Measurements from ENCODE around the gene SKI. TPM values are rescaled to one million over a fixed set of nuclear protein-coding genes. Genes with fewer than 3 reads are reported as not detected.

SKI gene
- total RNA-seq, 1 donor from 2014 or later, result 77.5 TPM

DNA sequence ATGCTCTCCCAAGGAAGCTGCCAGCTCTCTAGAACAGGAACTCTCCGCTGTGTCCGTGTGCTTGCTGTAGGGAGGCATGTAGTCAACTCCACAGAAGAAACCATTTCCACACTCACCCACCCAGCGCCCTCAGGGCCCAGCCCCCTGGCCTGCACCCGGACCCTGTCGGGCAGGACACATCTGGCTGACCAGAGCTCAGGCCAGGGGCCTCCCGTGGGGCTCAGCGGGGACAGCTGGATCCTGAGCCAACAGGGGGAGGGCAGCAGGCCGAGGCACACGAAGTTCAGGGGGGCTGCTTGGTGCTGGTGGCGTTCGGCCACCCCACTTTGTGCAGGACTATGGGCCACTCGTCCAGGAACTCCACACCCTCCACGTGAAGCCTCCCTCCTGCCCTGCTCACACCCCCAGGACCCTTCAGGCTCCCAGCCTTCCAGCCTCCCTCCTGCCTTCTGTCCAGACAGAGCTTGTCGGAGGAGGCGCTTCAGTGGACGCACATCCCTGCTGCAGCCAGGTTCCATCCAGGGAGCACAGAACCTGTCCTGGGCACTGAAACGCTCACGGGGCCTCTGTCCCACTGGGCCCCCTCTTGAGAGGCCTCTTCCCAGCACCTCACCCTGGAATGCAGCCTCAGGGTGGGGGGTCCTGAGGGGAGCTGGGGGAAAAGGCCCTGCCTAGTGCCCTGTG, 18.6 kb upstream of the SKI start:
- peak; percentile 49 for DNase-seq (ENCODE audit: low spot score)

GRCh38 chr1:2210084-2210653, 17.9 kb upstream of the SKI start:
- DNase-seq (ENCODE audit: low spot score), result peak; percentile 51

DNA sequence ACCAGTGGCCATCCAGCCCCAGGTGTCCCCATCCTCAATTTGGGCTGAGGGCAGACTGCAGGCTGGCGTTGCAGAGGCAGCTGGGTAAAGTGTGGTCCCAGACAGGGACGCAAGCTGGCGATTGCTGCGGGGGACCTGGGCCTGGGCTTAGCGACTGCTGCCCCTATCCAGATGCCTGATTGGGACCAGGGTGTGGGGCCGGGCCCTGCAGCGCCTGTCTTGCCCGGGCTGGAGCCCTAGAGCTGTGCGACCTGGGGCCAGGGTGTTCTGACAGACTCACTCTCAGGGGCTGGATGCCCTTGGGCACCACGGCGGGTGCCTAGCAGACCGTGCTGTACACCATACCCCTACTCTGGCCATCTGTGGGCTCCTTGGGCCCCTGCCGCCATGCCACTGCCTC, 17.3 kb upstream of the SKI start:
- peak; percentile 47 for DNase-seq (ENCODE audit: low spot score)

- no peak for DNase-seq (ENCODE audit: low spot score)
Measured at GRCh38 chr1:2212274-2212531, 15.9 kb upstream of the SKI start.

DNA sequence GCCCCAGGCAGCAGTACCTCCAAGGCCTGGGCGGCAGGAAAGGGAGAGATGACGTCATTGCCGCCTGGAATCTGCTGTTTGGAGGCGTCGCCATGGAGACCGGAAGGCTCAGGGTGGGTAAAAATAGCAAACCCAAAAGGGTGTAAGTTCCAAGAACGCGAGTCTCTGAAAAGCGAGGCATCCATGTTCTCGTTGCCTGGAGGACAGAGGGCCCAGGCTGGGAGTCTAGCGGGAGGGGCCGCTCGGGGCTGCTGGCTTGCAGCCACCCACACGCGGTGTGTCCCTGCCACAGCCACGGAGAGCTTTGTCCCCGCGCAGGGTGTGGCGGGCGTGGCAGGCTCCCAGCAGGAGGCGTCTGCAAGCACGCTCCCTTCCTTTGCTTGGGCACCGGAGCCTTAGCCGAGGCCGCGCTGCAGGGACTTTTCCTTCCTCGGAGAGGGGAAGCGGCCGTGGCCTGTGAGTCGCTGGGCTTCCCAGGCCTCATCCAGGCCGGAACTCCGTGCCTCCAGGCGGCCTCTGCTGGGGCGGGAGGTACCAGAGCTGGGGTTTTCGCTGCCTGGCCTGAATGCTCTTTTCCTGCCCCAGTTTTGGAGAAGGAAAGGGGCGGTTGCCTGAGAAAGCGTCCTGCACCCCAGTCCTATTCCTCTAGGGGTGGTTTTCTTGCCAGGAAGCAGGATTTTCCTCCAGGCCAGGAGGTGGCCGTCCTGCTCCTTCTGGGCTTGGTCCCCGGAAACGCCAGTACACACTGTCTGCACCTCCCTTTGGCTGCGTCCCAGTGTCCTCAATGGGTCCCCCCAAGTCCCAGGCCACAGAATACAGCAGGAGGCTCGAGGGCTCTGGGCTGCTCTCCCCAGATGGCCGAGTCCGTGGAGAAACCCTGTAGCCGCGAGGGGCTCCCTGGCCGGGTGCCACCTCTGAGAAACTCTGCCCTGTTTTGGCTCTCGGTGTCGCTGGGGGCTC, 15.3 kb upstream of the SKI start:
- peak; percentile 89 for DNase-seq (ENCODE audit: low spot score)

DNA sequence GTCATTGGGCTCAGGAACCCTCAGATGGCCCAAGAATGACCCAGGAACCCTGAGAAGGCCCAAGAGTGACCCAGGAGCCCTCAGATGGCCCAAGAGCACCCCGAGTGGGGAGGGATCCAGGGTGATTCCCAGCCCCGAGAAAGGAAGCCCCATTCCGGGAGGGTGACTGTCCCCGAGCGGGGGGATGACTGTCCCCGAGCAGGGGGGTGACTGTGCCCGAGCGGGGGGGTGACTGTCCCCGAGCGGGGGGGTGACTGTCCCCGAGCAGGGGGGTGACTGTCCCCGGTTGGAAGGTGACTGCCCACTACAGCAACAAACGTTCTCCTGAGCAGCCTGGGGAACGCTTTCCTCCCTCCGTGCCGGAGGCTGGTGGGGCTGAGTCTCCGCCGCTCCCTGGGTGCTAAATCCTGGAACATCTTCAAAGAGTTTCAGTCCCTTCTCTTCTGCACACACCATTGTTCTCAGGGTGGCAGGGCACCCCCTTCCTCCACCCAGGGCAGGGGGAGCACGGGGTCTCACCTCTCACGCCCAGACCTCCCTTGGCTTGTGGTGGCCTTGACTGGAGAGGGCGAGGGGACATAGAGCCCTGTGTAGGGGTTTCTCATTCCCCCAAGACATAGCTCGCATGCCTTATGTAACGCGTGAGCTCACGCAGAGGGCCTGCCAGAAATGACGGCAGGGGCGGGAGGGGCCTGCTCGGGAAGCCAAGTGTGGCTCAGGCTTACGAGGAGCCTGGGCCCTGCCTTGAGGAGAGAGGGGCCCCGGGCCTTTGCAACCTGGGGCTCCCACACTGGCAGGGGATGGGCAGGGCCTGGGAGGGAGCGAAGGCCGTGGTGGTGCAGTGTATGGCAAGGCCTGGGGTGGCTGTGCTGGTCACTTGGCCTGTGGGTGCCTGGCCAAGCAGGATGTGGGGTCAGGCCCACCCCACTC, 14.3 kb upstream of the SKI start:
- peak; percentile 84 for DNase-seq (ENCODE audit: low spot score)

DNA sequence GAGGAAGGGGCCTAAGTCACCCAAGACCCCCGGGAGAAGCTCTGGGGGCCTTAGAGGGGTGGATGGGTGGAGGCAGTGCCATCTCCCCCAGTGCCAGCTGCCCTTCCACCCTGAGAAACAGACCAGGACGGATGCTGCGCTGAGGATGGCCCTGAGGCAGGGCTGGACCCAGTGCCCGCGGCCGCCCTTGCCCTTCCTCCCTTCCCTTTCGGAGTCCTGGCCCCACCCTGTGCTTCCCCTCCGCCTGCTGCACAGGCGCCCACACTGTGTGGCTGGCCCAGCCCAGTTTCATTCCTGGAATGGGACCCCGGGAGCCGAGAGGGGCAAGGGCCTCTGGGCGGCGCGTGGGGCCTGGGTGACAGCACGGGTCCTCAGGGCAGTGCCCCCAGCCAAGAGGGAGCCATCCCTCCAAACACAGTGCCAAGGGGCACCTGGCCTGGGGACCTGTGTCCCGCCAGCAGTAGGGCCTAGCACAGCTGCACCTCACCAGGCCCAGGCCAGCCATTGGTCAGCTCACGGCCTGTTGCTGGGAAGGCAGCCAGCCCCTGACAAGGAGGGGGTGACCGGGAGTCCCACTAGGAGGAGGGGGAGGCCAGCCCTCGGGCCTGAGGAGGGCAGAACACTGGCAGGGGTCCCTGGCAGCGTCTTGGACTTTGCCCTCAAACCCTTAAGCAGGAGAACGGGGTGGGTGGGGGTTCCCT, 13.4 kb upstream of the SKI start:
- DNase-seq (ENCODE audit: low spot score), result peak; percentile 62

DNA sequence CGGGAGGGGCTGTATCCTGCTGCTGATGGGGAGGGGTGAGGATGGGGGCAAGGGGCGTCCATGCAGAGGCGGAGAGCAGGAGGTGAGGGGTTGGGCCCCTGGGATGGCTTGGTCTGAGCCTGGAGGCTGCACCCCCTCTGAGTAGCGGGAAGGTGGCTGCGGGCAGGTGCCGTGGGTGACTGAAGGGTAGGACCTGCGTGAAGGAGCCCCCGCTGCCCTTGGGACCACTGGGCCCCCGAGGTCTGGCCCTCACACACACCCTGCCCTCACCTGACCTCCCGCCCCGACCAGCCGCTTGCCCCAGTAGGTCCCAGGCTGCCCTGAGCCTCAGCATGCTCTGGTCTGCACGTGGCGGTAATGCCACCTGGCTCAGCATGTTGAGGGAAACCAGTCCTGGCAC, 12.8 kb upstream of the SKI start:
- peak; percentile 51 for DNase-seq (ENCODE audit: low spot score)

DNA sequence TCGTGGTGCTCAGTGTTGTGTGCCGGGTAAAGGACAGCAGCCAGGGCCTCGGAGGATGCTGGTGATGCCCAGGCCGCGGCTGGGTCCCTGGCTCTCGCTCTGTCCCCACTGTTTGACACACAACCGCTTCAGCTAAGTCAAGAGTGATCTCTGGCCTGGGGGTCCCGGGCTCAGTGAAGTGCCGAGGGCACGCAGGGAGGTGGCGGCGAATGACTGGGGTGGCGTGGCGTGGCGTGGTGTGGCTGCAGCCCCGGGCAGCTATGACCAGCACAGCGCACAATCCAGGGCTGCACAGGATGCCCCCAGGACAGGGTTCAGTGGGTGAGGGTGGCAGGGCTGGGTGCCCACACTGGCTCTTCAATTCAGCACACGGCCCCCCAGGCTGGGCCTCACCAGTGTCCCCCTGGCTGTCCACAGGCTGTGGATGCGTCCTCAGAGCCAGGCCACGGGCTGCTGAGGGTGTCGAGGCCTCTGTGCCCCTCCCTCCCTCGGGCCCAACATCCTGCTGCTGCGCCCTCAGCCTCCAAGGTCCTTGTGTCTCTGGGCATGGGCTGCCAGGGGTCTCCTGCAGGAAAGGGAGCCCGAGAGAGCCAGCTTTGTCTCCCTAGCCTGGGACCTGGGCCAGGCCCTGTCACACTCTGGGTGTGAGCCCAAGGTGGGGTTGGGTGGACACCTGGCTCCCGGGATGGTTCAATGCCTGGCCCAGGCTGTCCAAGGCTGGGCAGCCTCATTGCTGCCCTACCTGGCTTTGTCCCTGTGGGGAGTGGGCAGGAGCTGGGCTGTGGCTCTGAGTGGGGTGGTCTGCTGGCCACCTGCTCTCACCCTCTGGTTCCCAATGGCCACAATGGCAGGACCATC, 12.0 kb upstream of the SKI start:
- peak; percentile 43 for DNase-seq (ENCODE audit: low spot score)

- DNase-seq (ENCODE audit: low spot score), result peak; percentile 41
Measured at GRCh38 chr1:2216767-2217058, 11.4 kb upstream of the SKI start.

GRCh38 chr1:2221271-2221670, 6.8 kb upstream of the SKI start:
- no peak for DNase-seq (ENCODE audit: low spot score)

DNA sequence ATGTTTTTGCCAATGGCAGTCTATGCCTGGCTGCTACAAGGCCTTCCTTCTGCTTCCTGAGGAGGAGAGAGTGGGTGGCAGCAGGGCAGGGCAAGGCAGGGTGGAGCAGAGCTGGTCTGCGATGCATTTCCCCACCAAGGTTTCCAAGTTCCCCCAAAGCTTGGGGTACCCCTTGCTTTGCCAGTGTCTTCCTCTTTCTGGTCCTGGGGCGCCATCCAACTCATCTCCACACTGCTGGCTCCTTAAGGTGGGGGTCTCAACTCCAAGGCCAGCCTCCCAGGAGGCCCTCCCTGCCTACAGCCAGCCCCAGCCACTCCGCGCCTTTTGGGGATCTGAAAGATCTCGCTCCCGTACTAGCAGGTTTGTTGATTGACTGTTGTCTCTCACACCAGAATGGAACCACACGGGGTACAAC, 3.9 kb upstream of the SKI start:
- no peak for DNase-seq (ENCODE audit: low spot score)

DNA sequence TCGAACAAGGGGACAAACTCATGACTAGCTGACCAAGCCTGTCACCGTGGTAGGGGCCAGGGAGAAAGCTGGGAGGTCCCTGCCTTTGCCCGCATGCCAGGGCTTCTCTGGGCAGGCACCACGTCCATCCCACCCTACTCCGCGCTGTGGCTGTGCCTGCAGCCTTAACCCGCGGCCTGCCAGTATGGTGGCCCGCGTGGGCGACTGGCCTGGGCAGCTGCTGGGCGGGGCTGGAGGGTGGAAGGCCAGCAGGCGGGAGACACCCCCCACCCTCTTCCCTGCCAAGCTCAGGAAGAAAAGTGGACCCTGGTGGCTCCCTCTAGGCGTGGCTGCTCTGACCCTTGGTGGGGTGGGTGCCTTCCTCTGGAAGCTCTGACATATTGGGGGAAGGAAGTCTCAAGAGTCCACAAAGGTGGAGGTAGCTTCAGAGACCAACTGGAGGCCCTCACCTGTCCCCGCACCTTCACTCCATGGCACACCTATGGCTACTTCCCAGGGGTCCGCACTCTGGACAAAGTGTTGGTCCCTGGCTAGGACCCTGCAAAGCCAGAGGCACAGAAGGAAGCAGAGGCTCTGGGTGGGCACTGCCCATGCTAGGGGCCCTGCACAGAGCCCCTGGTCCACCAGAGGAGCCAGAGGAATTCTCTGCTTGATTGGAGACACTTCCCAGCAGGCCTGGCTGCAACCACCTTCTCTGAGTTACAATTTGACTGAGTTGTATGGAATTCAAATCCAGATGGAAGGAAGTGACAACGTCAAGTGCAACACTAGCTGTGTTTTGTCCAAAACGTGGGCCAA, 3.3 kb upstream of the SKI start:
- DNase-seq (ENCODE audit: low spot score), result peak; percentile 43

GRCh38 chr1:2226525-2227345, 1.4 kb upstream of the SKI start:
- DNase-seq (ENCODE audit: low spot score), result peak; percentile 58

GRCh38 chr1:2227346-2228156, 568 bp upstream of the SKI start:
- peak; percentile 97 for DNase-seq (ENCODE audit: low spot score)

- DNase-seq (ENCODE audit: low spot score), result no peak
Measured at GRCh38 chr1:2228694-2229036, 546 bp downstream of the SKI start.

DNA sequence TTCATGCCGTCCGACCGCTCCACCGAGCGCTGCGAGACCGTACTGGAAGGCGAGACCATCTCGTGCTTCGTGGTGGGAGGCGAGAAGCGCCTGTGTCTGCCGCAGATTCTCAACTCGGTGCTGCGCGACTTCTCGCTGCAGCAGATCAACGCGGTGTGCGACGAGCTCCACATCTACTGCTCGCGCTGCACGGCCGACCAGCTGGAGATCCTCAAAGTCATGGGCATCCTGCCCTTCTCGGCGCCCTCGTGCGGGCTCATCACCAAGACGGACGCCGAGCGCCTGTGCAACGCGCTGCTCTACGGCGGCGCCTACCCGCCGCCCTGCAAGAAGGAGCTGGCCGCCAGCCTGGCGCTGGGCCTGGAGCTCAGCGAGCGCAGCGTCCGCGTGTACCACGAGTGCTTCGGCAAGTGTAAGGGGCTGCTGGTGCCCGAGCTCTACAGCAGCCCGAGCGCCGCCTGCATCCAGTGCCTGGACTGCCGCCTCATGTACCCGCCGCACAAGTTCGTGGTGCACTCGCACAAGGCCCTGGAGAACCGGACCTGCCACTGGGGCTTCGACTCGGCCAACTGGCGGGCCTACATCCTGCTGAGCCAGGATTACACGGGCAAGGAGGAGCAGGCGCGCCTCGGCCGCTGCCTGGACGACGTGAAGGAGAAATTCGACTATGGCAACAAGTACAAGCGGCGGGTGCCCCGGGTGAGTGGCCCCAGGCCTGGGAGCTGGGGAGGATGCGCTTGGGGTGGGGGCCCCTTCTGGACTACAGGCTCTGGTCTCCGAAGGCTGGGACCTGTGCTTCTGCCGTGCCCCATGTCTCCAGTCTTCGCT, 1.1 kb downstream of the SKI start:
- peak; percentile 85 for DNase-seq (ENCODE audit: low spot score)

Measured in ureter (tissue), 1 donor.